PC-9 (cell line): ENCODE measurements around the gene CALD1. TPM values are rescaled to one million over a fixed set of nuclear protein-coding genes. Genes with fewer than 3 reads are reported as not detected.

Source experiments
- BruUV-seq: library from RNA; stranded (reverse); fragments of 400-500 nt; replicated peaks from 2 replicates; lab custom pipeline; 2021; lab: Mats Ljungman, UMichigan
- CTCF ChIA-PET: fragments of 300-600 bp; sonication (Branson Sonifier 250); formaldehyde crosslinking; loops from one replicate; lab custom pipeline; 2022; ENCODE audit warnings: antibody characterized with exemption; lab: Charles Lee
- POLR2A ChIA-PET: fragments of 300-600 bp; sonication (Branson Sonifier 250); formaldehyde crosslinking; loops from one replicate; lab custom pipeline; 2022; ENCODE audit warnings: antibody characterized with exemption; ENCODE audit not compliant: unreplicated experiment; lab: Charles Lee
- DNase-seq, 2 experiments: peaks; one replicate each; pipeline versions ENCODE4 v3.0.0 to v3.0.0-alpha.2; 2015 to 2022; ENCODE audit warnings: mixed read lengths in 1 of 2
- H2AFZ ChIP-seq: fragments of 200-600 bp; sonication (generic); 2 replicates; pipeline ENCODE4 v1.8.1; 2017; ENCODE audit warnings: antibody characterized with exemption
- H3F3A ChIP-seq: fragments of 200-600 bp; sonication (generic); 2 replicates; pipeline ENCODE4 v1.8.1; 2017; ENCODE audit warnings: antibody characterized with exemption, mild to moderate bottlenecking, low read depth; ENCODE audit not compliant: insufficient read depth
- H3K27ac ChIP-seq: fragments of 200-600 bp; sonication (generic); 2 replicates; pipeline ENCODE4 v1.6.1; 2016; ENCODE audit warnings: mixed run types
- H3K27me3 ChIP-seq: fragments of 200-600 bp; sonication (generic); 2 replicates; pipeline ENCODE4 v1.6.1; 2016; ENCODE audit warnings: low read depth, mixed run types; ENCODE audit not compliant: insufficient read depth
- H3K36me3 ChIP-seq: fragments of 200-600 bp; sonication (generic); 2 replicates; pipeline ENCODE4 v1.6.1; 2016; ENCODE audit warnings: low read depth, mixed run types
- H3K4me1 ChIP-seq: fragments of 200-600 bp; sonication (generic); replicated peaks from 2 replicates; pipeline ENCODE4 v1.6.1; 2016; ENCODE audit warnings: mixed run types; ENCODE audit not compliant: insufficient read depth
- H3K4me2 ChIP-seq: fragments of 200-600 bp; sonication (generic); 2 replicates; pipeline ENCODE4 v1.6.1; 2017; ENCODE audit warnings: mixed run types
- H3K4me3 ChIP-seq: fragments of 200-600 bp; sonication (generic); 2 replicates; pipeline ENCODE4 v1.6.1; 2016; ENCODE audit warnings: mixed run types
- H3K79me2 ChIP-seq: fragments of 200-600 bp; sonication (generic); 2 replicates; pipeline ENCODE4 v1.6.1; 2017; ENCODE audit warnings: low read depth, mixed run types
- H3K9me2 ChIP-seq: fragments of 200-600 bp; sonication (generic); 2 replicates; pipeline ENCODE4 v1.8.1; 2017; ENCODE audit warnings: mild to moderate bottlenecking; ENCODE audit not compliant: insufficient read depth
- H3K9me3 ChIP-seq: fragments of 200-600 bp; sonication (generic); 2 replicates; pipeline ENCODE4 v1.8.1; 2016; ENCODE audit warnings: low read depth; ENCODE audit not compliant: insufficient read depth
- H4K20me1 ChIP-seq: fragments of 200-600 bp; sonication (generic); 2 replicates; pipeline ENCODE4 v1.8.1; 2017; ENCODE audit not compliant: insufficient read depth
- EZH2 ChIP-seq: fragments of 200-600 bp; sonication (generic); IDR thresholded peaks from 2 replicates; pipeline ENCODE4 v1.8.0; 2017; ENCODE audit warnings: antibody characterized with exemption, low read depth
- intact Hi-C: fragments of 100-400 bp; cut with micrococcal nuclease; formaldehyde crosslinking; loops from one replicate; pipeline ENCODE4 v1.10.0; 2022; ENCODE audit not compliant: unreplicated experiment
- total RNA-seq: library from RNA; stranded (reverse); gene quantifications from 2 replicates; pipeline ENCODE4 v1.2.3, GENCODE V29; 2021
- TF ChIP-seq, protein P1 (sequence below): fragments of 200-600 bp; sonication (generic); conservative IDR thresholded peaks from 2 replicates; pipeline ENCODE4 v1.6.1; 2017; ENCODE audit warnings: mixed run types, antibody characterized with exemption, mild to moderate bottlenecking, moderate library complexity

Gene CALD1
- total RNA-seq, 1 experiment from 2014 or later, result 84.4 TPM

DNA sequence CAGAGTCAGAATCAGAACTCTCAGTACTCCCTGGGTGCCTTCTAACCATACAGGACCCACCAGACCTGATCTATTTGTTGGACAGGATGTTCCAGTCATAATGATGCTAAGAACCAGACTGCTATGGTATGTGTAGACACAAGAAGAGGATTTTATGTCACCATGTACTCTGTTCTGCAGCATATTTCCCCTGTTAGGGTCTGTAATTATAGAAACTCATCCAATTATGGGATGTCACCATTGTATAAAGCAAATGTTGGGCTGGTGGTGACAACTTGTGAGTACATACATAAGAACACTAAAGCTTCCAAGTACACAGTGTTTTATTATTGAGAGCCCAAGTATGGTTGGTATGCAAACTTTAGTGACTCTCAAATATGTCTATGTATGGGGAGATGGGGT lies 139.8 kb downstream of the CALD1 start:
- H3K27ac ChIP-seq, result no peak overlapping the region
- intact Hi-C loops, result no loop called here
- H3K79me2 ChIP-seq, result no peaks in the 10 kb centered on the region
- H3K4me2 ChIP-seq, result no peak overlapping the region
- no peaks in the 10 kb centered on the region for H4K20me1 ChIP-seq
- ChIA-PET CTCF (no interaction called here), POLR2A (no interaction called here)
- H3K36me3 ChIP-seq, result no peaks in the 10 kb centered on the region
- no peaks in the 10 kb centered on the region for H3K9me3 ChIP-seq
- no TSS peak for BruUV-seq
- H3K4me3 ChIP-seq, result no peak overlapping the region
- H3F3A ChIP-seq, result no peaks in the 10 kb centered on the region
- H3K27me3 ChIP-seq, result no peaks in the 10 kb centered on the region
- no peak for DNase-seq
- H3K4me1 ChIP-seq, result no peaks in the 10 kb centered on the region
- no peaks in the 10 kb centered on the region for H3K9me2 ChIP-seq
- no peak for TF ChIP-seq EZH2
- TF ChIP-seq, protein P1, sequence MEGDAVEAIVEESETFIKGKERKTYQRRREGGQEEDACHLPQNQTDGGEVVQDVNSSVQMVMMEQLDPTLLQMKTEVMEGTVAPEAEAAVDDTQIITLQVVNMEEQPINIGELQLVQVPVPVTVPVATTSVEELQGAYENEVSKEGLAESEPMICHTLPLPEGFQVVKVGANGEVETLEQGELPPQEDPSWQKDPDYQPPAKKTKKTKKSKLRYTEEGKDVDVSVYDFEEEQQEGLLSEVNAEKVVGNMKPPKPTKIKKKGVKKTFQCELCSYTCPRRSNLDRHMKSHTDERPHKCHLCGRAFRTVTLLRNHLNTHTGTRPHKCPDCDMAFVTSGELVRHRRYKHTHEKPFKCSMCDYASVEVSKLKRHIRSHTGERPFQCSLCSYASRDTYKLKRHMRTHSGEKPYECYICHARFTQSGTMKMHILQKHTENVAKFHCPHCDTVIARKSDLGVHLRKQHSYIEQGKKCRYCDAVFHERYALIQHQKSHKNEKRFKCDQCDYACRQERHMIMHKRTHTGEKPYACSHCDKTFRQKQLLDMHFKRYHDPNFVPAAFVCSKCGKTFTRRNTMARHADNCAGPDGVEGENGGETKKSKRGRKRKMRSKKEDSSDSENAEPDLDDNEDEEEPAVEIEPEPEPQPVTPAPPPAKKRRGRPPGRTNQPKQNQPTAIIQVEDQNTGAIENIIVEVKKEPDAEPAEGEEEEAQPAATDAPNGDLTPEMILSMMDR, result no peak
- no peak overlapping the region for H2AFZ ChIP-seq

DNA sequence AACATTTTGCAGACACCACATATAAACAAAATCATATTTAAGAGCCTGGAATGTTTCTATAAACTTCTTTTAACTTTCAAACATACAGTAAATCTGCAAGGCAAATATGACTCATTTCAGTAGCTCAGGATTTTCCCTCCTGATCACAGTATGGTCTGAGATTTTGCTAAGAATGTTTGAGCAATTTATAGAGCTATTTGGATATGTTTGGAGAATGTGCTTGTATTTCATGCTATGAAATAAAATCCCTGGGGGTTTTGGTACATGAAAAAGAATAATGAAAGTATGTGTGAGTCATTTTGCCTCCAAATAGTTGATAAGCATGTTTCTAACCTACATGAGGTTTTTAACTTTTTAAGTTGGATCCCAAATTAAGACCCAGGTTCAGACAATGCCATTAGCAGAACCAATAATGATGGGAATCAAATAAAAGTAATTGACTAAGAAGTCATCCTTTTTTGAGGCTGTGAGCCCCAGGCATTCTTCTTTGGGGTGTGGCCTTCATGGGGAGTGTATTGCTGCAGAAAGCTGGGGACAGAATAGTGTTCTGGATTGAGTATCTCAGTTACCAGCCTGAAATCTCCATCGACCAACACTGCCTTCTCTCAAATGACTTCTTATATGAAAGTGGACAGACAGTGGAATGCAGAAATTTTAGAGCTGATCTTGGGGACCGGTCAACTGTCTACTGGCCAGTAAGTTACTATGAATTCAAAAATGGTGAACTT lies 140.8 kb downstream of the CALD1 start:
- intact Hi-C loops, result no loop called here
- Histone ChIP-seq H3K36me3 (no peaks in the 10 kb centered on the region), H3K27me3 (no peaks in the 10 kb centered on the region), H2AFZ (no peak overlapping the region), H3K4me3 (no peak overlapping the region), H3F3A (no peaks in the 10 kb centered on the region), H3K9me3 (no peaks in the 10 kb centered on the region), H3K27ac (no peak overlapping the region), H4K20me1 (no peaks in the 10 kb centered on the region), H3K4me1 (no peaks in the 10 kb centered on the region), H3K4me2 (no peak overlapping the region), H3K79me2 (no peaks in the 10 kb centered on the region), H3K9me2 (no peaks in the 10 kb centered on the region)
- BruUV-seq, result no TSS peak
- TF ChIP-seq, protein P1, result no peak
- no peak for TF ChIP-seq EZH2
- ChIA-PET POLR2A (no interaction called here), CTCF (interaction anchor here (0.7 kb wide), 1 partner anchor 273 kb away, joined by 3 read pairs; no protein-coding TSS in a partner anchor)
- no peak for DNase-seq

- no peaks in the 10 kb centered on the region for H3K9me3 ChIP-seq
- no peak overlapping the region for H3K4me3 ChIP-seq
- ChIA-PET POLR2A (no interaction called here), CTCF (no interaction called here)
- H3K4me2 ChIP-seq, result no peak overlapping the region
- TF ChIP-seq, protein P1, result no peak
- no peak for TF ChIP-seq EZH2
- H3K9me2 ChIP-seq, result no peaks in the 10 kb centered on the region
- H4K20me1 ChIP-seq, result no peaks in the 10 kb centered on the region
- no peaks in the 10 kb centered on the region for H3K36me3 ChIP-seq
- DNase-seq, result no peak
- no peaks in the 10 kb centered on the region for H3K79me2 ChIP-seq
- no peaks in the 10 kb centered on the region for H3K4me1 ChIP-seq
- no peaks in the 10 kb centered on the region for H3K27me3 ChIP-seq
- H2AFZ ChIP-seq, result no peak overlapping the region
- no peak overlapping the region for H3K27ac ChIP-seq
- no peaks in the 10 kb centered on the region for H3F3A ChIP-seq
- no TSS peak for BruUV-seq
- intact Hi-C loops, result no loop called here
Measured at GRCh38 chr7:134922720-134923704, 143.6 kb downstream of the CALD1 start.
